HG03439 (cell line): Measurements from ENCODE around the gene ZNF343.
A peak's percentile ranks its signal among the peaks of the same experiment; 100 is the strongest.

Experiments used
- ATAC-seq: cut with Tn5 transposase; IDR thresholded peaks from one replicate; pipeline ENCODE4 v1.9.1; 2021; ENCODE audit warnings: mild to moderate bottlenecking, moderate library complexity; ENCODE audit not compliant: unreplicated experiment

Gene ZNF343

DNA sequence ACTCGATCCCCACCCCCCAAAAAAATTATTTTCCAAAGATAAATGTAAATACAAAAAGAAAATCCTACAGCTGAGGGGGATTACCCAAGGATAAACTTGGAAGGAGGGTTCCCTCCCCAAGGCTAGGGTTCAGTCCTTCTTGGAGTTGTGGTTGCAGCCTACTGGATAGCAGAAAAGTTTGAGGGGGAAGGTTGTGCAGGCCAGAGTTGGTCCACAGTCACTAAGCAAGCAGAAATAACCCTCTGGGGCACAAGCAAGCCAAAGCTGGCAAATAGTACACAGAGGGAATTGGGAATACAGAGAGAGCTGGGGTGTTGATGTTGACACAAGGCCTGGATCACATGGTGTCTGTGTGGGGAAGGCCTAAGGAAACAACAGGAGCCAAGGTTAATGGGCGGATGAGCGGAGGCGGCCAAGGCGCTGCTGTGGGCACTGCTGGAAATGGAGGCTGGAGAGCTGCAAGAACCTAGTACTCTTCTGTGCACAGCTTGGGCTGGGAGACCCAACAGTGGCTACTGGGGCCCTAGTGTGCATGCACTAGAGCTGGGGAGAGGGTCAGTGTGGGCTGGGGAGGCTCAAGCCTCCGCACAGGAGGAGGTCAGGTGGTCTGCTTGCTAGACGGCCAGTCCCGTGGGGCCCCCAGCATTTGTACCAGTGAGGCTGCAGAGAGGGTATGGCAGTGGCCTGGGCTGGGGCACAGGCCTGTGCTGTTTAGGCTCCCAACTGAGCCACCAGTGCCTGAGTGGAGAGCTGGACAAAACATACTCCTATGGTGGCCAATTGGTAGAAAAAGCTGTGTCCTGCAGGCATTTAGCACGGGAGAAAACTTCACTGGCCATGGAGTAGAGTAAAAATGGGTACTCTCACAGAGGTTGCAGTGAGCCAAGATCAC is 32.6 kb downstream of the ZNF343 start:
- ATAC-seq = no peak

DNA sequence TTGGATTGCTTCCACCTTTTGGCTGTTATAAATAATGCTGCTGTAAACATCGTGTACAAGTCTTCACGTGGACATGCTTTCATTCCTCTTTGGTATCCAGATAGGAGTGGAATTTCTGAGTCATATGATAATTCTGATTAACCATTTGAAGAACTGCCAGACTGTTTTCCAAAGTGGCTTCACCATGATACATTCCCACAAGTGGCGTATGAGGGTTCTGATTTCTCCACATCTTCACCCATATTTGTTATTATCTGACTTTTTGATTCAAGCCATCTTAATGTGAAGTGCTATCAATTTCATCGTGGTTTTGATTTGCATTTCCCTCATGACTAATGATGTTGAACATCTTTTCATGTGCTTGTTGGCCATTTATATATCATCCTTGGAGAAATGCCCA is 35.2 kb downstream of the ZNF343 start:
- ATAC-seq = no peak

DNA sequence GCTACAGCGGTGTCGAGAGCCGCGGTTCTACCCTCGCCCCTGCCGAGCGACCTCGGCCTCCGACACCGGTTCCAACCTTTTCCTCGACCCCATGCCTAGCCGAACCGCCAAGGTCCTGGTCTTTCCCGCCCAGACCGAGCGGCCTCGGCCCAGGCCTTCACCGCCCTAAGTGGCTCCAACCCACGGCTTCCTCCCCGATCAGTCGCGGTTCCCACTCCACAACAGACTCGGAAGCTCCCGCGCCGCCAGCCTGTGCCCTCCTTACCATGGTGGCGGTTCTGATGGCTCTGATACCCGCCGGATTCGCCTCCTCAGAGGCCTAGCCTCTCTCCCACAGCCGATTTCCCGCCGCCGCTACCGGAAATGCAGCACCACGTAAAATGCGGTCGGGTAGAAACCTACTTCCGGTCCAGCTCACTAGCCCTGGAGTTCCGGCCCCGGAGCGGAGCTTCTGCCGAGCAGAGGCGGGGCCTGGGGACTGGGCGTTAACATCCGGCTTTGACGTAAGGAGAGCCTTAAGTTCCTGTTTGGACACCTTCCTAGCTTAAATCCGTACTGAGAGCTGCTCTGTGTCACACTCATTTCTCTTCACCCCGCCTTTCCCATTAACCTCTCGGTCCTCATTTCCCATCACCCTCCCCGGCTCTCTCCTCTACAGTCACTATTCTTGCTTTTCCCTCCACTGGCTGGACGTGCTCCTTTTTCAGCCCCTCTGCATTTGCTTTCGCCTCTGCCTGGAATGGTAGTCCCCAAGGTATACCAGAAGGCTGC is 38.1 kb downstream of the ZNF343 start, which contains the start of gene SNRPB:
Gene SNRPB, minus strand, starts transcription at position 367 of the 771 bp plus-strand sequence. Its CDS starts 99 bp downstream, at position 268.
- ATAC-seq = peak; percentile 97

DNA sequence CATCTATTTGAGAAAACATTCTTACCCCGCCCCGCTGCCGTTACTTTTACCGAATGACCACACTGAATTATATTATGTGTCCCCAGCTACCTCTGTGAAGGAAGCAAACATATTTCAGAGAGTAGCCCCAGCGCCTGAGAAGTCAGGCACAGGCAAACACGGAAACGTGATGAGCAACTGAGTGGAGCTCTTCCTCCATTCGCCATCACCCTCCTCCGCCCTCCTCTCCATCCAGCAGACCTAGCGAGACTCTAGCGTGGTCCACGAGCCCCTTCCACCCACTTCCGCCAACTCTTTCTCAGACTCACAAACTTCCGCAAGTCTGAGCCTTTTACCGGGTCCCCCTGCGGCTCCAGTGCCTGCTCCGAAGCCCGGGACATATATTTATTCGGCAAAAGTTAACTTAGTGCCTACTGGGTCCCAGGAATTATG is 38.7 kb downstream of the ZNF343 start:
- ATAC-seq = peak; percentile 30

DNA sequence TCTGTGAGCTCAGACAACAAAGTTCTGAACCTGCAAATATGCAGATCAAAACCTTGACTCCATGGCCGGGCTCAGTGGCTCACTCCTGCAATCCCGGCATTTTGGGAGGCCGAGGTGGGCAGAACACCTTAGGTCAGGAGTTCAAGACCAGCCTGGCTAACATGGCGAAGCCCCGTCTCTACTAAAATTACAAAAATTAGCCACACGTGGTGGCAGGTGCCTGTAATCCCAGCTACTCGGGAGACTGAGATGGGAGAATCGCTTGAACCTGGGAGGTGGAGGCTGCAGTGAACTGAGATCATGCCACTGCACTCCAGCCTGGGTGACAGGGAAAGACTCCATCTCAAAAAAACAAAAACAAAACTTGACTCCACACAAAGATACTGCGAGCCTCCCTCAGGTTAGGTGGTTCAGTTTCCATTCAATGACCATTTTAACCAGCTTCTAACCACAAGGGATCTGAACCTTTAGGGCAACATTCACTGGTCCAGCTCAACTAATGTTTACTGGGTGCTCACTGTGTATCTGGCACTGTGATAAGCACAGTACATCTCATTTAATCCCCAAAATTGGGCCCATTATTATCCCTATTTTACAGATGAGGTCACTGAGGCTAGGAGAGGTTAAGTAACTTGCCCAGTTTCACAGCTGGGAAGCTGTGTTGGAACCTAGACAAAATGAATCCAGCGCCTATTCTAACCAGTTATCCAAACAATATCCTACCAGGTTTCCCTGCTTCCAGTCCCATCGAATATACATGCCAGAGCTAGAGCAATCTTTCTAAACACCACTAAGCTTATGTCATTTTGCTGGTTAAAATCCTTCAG is 39.9 kb downstream of the ZNF343 start:
- no peak for ATAC-seq

DNA sequence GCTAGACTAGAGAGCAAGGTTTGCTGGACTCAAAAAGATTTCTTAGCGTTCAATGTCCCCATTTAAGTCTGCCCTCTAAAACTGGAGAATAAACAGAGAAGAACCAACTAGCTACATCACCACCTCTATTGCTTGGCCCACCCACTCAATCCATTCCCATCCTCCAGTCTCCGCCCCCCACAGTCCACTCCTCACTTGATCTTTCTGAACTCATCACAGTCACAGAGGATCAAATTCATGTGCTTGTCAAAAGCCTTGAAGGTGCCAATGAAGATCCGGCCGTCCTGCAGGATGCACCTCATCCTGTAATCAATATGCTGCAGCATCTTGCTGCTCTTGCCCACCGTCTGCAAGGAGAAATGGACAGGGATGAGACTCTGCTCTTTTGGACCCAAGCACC is 41.3 kb downstream of the ZNF343 start:
- no peak for ATAC-seq

DNA sequence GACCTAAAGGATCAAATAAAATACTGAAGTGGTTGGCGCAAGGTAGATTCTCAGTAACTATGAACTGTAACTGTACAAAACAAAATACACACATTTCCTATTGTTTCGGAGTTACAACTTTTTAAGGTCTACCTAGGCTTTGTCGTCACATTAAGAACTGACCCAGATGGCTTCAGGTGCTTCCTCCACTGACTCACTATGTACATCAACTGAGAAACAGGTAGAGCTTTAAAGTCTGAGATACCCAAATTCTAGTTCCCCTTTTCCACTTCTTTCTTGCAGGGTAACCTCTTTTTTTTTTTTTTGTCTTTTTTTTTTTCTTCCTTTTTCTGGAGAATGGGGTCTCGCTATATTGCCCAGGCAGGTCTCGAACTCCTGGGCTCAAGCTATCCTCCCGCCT is 43.6 kb downstream of the ZNF343 start:
- no peak for ATAC-seq

DNA sequence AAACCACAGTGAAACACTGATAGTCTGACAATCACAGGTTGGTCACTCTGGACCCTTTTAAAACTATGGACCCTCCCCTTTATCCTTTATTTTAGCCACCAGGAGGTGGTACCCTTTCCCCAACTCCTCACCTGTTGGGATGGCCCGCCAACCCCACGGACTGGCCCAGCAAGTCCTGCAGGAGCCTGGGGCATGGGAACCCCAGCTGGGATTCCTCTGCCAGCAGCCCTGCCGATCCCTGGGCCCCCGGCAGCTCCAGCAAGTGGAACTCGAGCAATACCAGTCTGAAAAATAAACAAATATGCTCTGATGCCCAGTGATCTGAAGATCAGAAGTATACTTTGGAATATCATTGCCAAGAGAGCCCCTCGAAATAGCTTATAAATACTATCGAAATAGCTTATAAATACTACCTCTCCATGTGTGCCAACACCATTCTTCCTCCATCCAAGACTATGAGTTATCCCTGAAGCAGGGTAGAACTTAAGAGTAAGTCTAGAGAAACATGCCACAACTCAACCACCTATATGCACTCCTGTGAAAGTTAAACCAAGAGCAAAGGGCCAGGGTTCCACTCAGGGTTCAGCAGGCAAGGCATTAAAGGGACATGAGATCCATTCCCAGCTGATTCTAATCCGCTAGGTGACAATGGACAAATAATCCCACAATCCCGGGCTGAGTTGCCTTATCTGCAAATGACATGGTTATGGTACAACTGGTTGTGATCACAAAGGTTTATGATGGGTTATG is 44.9 kb downstream of the ZNF343 start:
- no peak for ATAC-seq

DNA sequence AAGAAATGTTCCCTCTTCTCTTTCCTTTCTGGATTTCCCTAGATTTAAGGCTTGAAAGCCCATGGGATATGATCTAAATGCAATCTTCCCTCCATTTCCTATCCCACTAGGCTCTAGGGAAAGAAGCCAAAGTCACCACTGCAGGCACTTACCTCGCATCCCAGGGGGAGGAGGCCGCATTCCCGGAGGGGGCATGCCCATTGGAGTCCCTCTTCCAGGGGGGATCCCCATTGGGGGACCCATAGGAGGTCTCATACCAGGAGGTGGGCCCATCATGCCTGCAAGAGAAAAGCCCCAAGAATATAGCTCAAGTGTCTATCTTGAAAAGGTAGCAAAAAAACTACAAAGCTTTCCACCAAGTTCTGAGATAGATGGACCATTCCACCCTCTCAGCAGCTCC is 46.2 kb downstream of the ZNF343 start:
- ATAC-seq = no peak

DNA sequence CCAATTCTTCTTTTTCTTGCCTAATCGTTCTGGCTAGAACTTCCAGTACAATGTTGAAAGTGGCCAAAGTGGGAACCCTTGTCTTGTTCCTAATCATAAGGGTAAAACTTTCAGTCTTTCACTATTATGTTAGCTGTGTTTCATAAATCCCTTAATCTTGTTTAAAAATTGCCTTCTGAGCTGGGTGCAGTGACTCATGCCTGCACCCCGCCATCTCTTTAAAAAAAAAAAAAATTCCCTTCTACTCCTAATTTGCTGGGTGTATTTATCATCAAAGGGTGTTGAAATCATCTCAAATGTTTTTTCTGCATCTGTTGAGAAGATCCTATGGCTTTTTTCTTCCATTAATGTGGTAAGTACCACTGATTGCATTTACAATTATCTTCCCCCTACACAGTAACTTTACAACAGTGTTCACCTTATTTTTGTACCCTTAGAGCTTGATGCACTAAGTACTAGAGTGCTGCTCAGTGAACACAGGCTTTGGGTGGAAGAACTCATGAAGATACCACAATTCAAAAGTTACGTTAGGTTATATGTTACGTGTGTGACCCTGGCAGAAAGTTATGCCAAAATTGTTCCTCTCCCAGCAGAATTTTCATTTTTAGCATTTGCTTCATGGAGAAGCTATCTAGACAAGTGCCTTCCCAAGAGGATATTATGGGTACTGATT is 47.8 kb downstream of the ZNF343 start:
- no peak for ATAC-seq

DNA sequence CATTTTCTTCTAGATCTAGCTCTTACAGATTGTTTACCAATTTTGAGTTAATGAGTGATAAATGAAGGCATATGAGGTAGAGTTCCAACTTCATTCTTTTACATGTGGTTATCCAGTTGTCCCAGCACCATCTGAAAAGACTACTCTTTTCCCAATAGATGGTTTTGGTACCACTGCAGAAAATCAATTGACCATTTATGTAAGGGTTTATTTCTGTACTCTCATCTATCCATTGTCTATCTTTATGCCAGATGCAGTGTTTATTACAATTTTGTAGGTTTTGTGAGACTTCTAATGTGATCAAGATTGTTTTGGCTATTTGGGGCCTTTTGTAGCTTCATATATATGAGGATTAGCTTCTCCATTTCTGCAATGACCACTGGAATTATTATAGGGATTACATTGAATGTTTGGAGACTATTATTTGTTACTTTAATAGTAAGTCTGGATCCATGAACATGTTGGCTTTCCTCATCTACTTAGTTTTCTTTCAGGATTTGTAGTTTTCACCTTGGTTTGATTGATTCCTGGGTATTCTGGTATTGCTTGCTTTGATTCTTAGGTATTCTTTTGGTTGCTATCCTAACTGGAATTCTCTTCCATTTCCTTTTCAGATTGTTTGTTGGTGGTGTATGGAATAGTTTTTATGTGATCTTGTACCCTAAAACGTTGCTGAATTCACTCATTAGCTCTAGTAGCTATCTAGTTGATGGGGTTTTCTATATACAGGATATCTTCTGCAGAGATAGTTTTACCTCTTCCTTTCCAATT is 48.5 kb downstream of the ZNF343 start:
- ATAC-seq = no peak

DNA sequence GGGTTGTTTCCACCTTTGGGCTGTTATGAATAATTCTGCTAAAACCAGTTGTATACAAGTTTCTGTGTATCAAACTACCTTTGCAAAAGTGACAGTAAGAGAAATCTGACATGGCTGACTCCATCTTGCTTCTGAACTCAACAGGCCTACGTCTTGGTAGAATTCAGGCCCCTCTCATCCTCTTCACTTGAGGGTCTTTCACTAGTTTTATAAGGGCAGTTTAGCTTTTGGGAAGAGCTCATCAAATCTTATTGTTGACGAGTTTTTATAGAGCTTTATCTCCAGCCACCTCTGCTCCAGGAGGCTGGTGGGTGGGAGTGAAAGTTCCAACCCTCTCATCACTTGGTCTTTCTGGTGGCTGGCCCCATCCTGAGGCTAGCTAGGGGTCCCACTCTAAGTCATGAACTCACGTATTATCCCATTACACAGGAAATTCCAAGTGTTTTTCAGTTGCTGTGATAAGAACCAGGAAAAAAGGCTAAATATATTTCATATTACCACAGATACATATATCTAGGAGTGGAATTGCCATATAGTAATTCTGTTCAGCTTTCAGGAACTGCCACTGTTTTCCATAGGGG is 49.7 kb downstream of the ZNF343 start:
- ATAC-seq = no peak

DNA sequence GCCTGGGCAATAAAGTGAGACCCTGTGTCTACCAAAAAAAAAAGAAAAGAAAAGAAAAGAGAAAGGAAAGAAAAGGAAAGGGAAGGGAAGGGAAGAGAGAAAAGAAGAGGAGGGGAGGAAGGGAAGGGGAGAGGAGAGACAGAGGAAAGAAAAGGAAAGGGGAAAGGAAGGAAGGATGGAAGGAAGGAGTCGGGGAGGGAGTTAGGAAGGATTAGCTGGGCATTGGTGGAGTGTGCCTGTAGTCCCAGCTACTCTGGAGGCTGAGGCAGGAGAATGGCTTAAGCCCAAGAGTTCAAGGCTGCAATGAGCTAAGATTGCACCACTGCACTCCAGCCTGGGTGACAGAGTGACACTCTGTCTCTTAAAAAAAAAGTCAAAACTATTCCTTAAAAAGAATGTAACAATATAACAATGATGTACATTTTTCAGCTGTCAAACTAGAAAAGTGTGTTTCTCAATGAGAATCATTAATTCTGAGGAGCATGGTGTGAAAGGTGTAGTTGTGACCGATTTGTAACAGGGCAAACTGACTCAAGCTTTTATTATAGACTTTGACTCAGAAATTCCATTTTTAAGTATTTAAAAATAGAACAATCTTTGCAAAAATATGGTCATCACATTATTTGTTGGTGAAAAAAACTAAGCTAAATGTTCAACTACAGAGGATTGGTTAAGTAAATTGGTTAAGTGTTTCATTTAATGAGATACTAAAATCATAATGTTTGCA is 52.8 kb downstream of the ZNF343 start:
- no peak for ATAC-seq

DNA sequence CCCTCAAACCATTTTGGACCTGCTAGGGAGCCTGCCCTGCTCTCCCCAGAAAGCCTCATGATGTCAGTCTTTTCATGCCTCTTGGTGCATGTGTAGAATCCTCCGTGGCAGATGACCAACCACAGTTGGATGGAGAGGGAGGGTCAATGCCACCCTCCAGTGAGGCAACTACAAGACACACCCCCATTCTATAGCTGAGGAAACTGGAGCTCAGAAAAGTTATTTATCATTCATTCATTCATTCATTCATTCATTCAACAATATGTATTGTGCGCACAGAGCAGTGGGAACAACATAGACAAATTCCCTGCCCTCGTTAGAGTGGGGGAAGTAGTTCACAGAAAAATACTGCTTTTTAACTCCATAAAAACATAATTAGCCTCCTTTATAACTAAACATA is 54.9 kb downstream of the ZNF343 start:
- ATAC-seq = no peak

DNA sequence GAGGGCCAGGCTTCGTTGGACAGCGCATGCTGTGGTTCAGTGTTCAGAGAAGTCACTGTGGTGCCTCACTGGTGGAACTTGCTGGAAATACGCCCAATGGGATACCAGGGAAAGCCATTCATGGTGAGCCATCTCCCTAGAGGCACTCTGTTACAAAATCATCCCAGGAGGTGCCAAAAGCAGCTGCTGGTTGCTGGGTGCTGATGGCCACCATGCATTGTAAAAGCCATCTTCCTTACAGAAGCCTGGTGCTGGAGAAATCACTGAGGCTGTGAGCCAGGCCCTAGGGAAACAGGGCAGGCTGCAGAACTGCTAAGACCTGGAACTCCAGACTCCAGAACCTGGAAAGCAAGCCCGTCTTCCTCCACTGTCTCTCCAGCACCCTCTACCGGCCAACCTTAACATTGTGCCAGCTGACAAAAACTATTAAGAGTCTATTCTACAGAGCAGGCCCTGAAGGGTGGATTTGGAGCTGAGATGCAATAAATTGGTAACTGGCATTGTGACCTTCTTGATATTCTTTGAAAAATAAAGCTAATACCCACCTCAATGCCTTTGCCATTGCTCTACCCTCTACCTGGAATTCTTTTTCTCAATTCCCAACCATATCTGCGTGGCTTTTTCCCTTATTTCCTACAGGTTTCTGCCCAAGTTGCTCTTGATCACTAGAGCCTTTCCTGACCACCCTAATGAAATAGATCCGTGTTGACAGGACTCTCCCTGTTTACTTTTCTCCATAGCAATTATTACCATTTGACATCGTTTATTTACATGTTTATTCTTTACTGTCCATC is 56.6 kb downstream of the ZNF343 start:
- ATAC-seq = no peak

DNA sequence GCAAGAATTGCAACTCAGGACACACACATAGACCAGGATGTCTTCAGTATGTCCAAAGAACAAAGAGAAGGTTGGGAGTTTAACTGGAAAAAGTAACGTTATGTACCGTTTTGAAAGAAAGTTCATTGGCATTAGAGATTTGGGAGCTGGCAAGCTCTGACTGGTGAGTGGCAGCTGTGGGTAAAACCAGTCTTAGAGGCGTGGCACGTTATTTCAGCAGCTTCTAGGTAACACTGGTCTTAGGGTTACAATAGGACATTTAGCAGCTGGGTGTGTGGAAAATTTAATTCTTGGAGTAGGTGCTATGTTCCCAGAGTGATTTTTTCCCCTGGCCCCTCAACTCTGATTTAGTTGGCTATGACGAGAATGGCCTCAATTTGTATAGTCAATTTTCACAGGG is 57.3 kb downstream of the ZNF343 start:
- ATAC-seq = no peak

DNA sequence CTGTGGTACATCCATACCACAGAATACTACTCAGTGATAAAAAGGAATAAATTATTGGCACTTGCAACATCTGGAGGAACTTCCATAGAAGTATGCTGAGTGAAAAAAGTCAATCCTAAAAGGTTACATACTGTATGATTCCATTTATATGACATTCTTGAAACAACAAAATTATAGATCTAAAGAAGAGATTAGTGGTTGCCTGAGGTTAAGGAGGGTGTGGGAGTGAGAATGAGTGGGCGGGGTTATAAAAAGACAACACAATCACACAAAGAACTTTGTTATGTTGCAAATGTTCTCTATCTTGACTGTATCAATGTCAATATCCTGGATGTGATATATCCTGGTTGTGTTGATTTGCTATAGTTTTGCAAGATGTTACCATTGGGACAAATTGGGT is 59.3 kb downstream of the ZNF343 start:
- no peak for ATAC-seq
